GM12878 (cell line): Measurements from ENCODE around the gene DTNBP1. TPM values are rescaled to one million over a fixed set of nuclear protein-coding genes. Genes with fewer than 3 reads are reported as not detected.

ENCODE experiments used
- ATF7 ChIP-seq: fragments of 450-650 bp; IDR thresholded peaks from 2 replicates; pipeline ENCODE4 v1.6.1; 2016; ENCODE audit warnings: low read depth, mild to moderate bottlenecking
- BRCA1 ChIP-seq: IDR thresholded peaks from 2 replicates; pipeline ENCODE4 v1.6.1; 2011; ENCODE audit warnings: low read depth, low read length, improper control_type of control experiment
- CHD1 ChIP-seq: IDR thresholded peaks from 2 replicates; pipeline ENCODE4 v1.6.1; 2012; ENCODE audit warnings: low read depth, low read length, improper control_type of control experiment
- EZH2 ChIP-seq: IDR thresholded peaks from 2 replicates; pipeline ENCODE4 v1.6.1; 2012; ENCODE audit warnings: low read depth, mild to moderate bottlenecking, control low read depth, inconsistent platforms, low read length, borderline replicate concordance; ENCODE audit not compliant: control insufficient read depth
- HSF1 ChIP-seq: fragments of 150-350 bp; IDR thresholded peaks from 2 replicates; pipeline ENCODE4 v1.6.1; 2014; ENCODE audit warnings: mild to moderate bottlenecking, low read depth, low read length
- IRF4 ChIP-seq: IDR thresholded peaks from 2 replicates; pipeline ENCODE4 v1.6.1; 2011; ENCODE audit warnings: low read depth, low read length
- JUND ChIP-seq: IDR thresholded peaks from 2 replicates; pipeline ENCODE4 v1.6.1; 2012; ENCODE audit warnings: low read depth, mild to moderate bottlenecking, low read length, improper control_type of control experiment, moderate library complexity
- KDM1A ChIP-seq: fragments of 200-600 bp; sonication (generic); IDR thresholded peaks from 2 replicates; pipeline ENCODE4 v1.6.1; 2016; ENCODE audit warnings: borderline replicate concordance
- KLF5 ChIP-seq: fragments of 450-650 bp; IDR thresholded peaks from 2 replicates; pipeline ENCODE4 v1.6.1; 2014; ENCODE audit warnings: mild to moderate bottlenecking; ENCODE audit not compliant: partially characterized antibody
- MAX ChIP-seq: IDR thresholded peaks from 2 replicates; pipeline ENCODE4 v1.6.1; 2012; ENCODE audit warnings: low read depth, low read length, improper control_type of control experiment
- MYC ChIP-seq: IDR thresholded peaks from 2 replicates; pipeline ENCODE4 v1.6.1; 2011; ENCODE audit warnings: mild to moderate bottlenecking, low read length, moderate library complexity, inconsistent platforms; ENCODE audit not compliant: insufficient read depth, insufficient replicate concordance, insufficient read length, severe bottlenecking
- NFIC ChIP-seq: IDR thresholded peaks from 2 replicates; pipeline ENCODE4 v1.6.1; 2012; ENCODE audit warnings: low read depth, mild to moderate bottlenecking, inconsistent platforms, low read length, moderate library complexity
- NKRF ChIP-seq: fragments of 450-650 bp; conservative IDR thresholded peaks from 2 replicates; pipeline ENCODE4 v1.6.1; 2017; ENCODE audit warnings: mild to moderate bottlenecking, moderate library complexity
- PAX5 ChIP-seq: IDR thresholded peaks from 2 replicates; pipeline ENCODE4 v1.6.1; 2011; ENCODE audit warnings: low read depth, low read length, borderline replicate concordance
- PML ChIP-seq: IDR thresholded peaks from 2 replicates; pipeline ENCODE4 v1.6.1; 2012; ENCODE audit warnings: low read length, inconsistent platforms
- RELA ChIP-seq: fragments of 450-650 bp; IDR thresholded peaks from 2 replicates; pipeline ENCODE4 v1.8.0; 2014; ENCODE audit warnings: borderline replicate concordance; ENCODE audit not compliant: partially characterized antibody
- RUNX3 ChIP-seq: IDR thresholded peaks from 2 replicates; pipeline ENCODE4 v1.6.1; 2012; ENCODE audit warnings: low read length, inconsistent platforms
- SIX5 ChIP-seq: IDR thresholded peaks from 2 replicates; pipeline ENCODE4 v1.6.1; 2011; ENCODE audit warnings: mild to moderate bottlenecking, low read depth, low read length, moderate library complexity; ENCODE audit not compliant: severe bottlenecking
- SMAD1 ChIP-seq: fragments of 450-650 bp; IDR thresholded peaks from 2 replicates; pipeline ENCODE4 v1.6.1; 2018; ENCODE audit warnings: mild to moderate bottlenecking, low read depth; ENCODE audit not compliant: partially characterized antibody
- SMAD5 ChIP-seq: IDR thresholded peaks from 2 replicates; pipeline ENCODE4 v1.6.1; 2016; ENCODE audit warnings: antibody characterized with exemption, low read depth
- SREBF2 ChIP-seq: IDR thresholded peaks from 2 replicates; pipeline ENCODE4 v1.6.1; 2012; ENCODE audit warnings: mild to moderate bottlenecking, low read length
- TBL1XR1 ChIP-seq: IDR thresholded peaks from 2 replicates; pipeline ENCODE4 v1.6.1; 2012; ENCODE audit warnings: low read depth, low read length, improper control_type of control experiment
- TCF7 ChIP-seq: IDR thresholded peaks from 2 replicates; pipeline ENCODE4 v1.6.1; 2014; ENCODE audit warnings: antibody characterized with exemption, borderline replicate concordance
- ZBTB33 ChIP-seq: fragments of 450-650 bp; IDR thresholded peaks from 2 replicates; pipeline ENCODE4 v1.6.1; 2017; ENCODE audit warnings: mild to moderate bottlenecking
- polyA plus RNA-seq, 11 experiments: library from polyadenylated mRNA; depleted of rRNA in 4 of 11; unstranded in 6 of 11; stranded (reverse) in 5 of 11; fragments of >200 nt; fragmentation: Nextera tagmentation in 4 of 11; fragmentation: Illumina TruSeq in 1 of 11; extraction: Ambion mirVana in 4 of 11; extraction: Trizol in 1 of 11; gene quantifications; 1 replicate in 1 of 11; 2 replicates in 10 of 11; pipeline versions ENCODE4 v1.2.1 to v1.2.3, GENCODE V29; 2011 to 2016; ENCODE audit warnings: inconsistent platforms in 2 of 11, missing spikeins in 2 of 11, low read depth in 1 of 11
- total RNA-seq, 4 experiments: library from RNA; depleted of rRNA in 3 of 4; stranded (reverse); fragments of >200 nt in 3 of 4; fragmentation: Illumina TruSeq in 1 of 4; extraction: Trizol in 1 of 4; gene quantifications; 2 replicates each; pipeline versions ENCODE4 v1.2.1 to v1.2.3, GENCODE V29; 2013 to 2021

DTNBP1 gene
- total and polyA plus RNA-seq, 10 of the 15 experiments (the other 5 are each of a cell fraction or from before 2014, with no cell fraction given), result 7.1 to 40.3 (median 20.1) TPM

- no peak for TF ChIP-seq KLF5
- 0 out of 2 replicates have a peak, but pooled peaks have one; percentile 48 for TF ChIP-seq IRF4
- no peak for TF ChIP-seq SMAD1
- no peak for TF ChIP-seq SIX5
- TF ChIP-seq NKRF, result no peak
- no peak for TF ChIP-seq ZBTB33
- no peak for TF ChIP-seq TBL1XR1
- no peak for TF ChIP-seq KDM1A
- no peak for TF ChIP-seq SREBF2
- no peak for TF ChIP-seq BRCA1
- TF ChIP-seq CHD1, result no peak
- TF ChIP-seq ATF7, result 0 out of 2 replicates have a peak, but pooled peaks have one; percentile 17
- peak; percentile 52 for TF ChIP-seq RELA
- TF ChIP-seq EZH2, result no peak
- TF ChIP-seq NFIC, result 0 out of 2 replicates have a peak, but pooled peaks have one; percentile 26
- no peak for TF ChIP-seq SMAD5
- peak; percentile 56 for TF ChIP-seq RUNX3
- TF ChIP-seq PML, result no peak
- no peak for TF ChIP-seq TCF7
- no peak for TF ChIP-seq MYC
- TF ChIP-seq MAX, result no peak
- no peak for TF ChIP-seq JUND
- TF ChIP-seq PAX5, result no peak
- no peak for TF ChIP-seq HSF1
These were observed 41.4 kb downstream of the DTNBP1 start (continued) for GRCh38 chr6:15621203-15622044.
